A673 (cell line): ENCODE results near the gene CTSD.

Source experiments
- CTCF ChIP-seq: fragments of 300-800, 200-600 bp; sonication (generic); conservative IDR thresholded peaks from 2 replicates; pipeline ENCODE4 v1.5.1; 2017; ENCODE audit warnings: low read depth, mild to moderate bottlenecking, antibody characterized with exemption, low read length, moderate library complexity, mixed read lengths
- EZH2 ChIP-seq: fragments of 200-600 bp; sonication (generic); IDR thresholded peaks from 2 replicates; pipeline ENCODE4 v1.6.1; 2017; ENCODE audit warnings: borderline replicate concordance, low read depth, mild to moderate bottlenecking, mixed read lengths, antibody characterized with exemption, low read length; ENCODE audit not compliant: poor library complexity, severe bottlenecking

- TF ChIP-seq CTCF (no peak), EZH2 (peak; percentile 74)
Measured at GRCh38 chr11:1748636-1749394, 14.9 kb downstream of the CTSD start.
